GM23248 (cell line): ENCODE measurements around the gene SLITRK3.

ENCODE experiments used
- EZH2 ChIP-seq: fragments of 200-600 bp; sonication (generic); IDR thresholded peaks from 2 replicates; pipeline ENCODE4 v1.6.1; 2018; ENCODE audit warnings: antibody characterized with exemption, mild to moderate bottlenecking; ENCODE audit not compliant: insufficient read depth, poor library complexity, severe bottlenecking
- EZH2phosphoT487 ChIP-seq: fragments of 200-600 bp; sonication (generic); IDR thresholded peaks from 2 replicates; pipeline ENCODE4 v1.6.1; 2018; ENCODE audit warnings: antibody characterized with exemption, moderate library complexity, mild to moderate bottlenecking, low read depth; ENCODE audit not compliant: insufficient read depth

DNA sequence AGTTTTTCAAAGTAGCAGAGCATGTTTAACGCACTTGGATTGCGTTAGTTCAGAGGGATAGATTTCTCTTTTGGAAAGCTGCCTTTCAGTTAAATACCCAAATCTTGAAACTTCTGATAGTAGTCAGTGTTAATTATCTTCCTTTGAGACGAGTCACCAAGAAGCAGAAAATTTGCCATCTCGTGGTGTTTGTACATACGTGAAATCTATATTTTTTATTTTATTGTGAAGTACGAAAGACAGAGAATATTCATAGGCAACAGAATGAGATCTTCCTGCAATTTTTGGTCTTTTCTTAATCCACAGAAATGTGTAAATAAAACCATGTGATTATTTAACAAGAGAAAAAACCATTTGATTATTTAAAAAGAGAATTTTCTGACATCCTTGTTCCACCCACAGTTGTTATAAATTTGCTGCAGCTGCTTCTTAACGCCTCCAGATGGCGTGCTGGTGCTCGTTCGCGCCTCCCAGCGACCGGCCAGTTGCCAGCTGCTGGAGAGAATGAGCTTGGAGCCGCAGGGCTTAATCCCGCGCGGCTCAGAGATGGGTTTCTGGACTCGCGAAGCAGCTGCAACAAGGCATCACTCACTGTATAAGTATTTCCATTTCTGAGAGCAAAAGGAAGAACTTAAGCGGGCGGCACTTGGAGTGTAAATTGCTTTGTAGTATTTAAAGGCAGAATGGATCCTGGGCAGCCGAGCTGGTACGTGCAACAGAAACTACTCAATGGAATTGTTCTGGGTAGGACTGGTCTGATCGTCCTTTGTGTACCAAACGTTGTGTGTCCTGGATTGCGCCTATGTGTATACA lies 10.5 kb upstream of the SLITRK3 start:
- TF ChIP-seq EZH2: no peak
- TF ChIP-seq EZH2phosphoT487: no peak
